Activated T-helper 9 cell treated with anti-CD3 and anti-CD28 coated beads, Interleukin-2, amount 50 U/mL, for 16 hours (primary cell): ENCODE results near the gene PCDHA7.
"Not testable (repeated sequence)": the region's sequence is repeated elsewhere in the genome, so short reads cannot be mapped to it uniquely, and the experiment has no call there.

Experiments
- DNase-seq: peaks from one replicate; pipeline ENCODE4 v3.0.0-alpha.2; 2020; ENCODE audit warnings: low read depth

Gene PCDHA7

DNA sequence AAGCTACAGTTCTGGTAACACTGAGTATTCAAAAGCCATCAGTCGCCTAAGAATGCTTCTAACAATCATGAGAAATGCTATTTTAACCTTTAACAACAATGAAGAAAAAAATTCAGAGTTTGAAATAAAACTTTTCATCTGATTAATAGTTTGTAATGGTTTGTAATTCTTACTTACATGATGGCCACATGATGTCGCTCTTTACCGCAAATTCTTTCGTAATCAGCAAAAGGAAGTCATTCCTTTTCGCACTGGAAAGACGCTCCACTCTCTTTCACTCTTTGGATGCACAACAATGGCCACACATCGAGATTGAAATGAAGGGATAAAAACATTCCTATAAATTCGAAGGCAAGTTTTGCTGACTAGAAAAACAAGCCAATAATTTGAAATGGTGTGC, at the start of gene PCDHA7:
Gene PCDHA7, plus strand, starts transcription at position 277 of the 400 bp plus-strand sequence. Its CDS starts 115 bp downstream, at position 392.
- no peak for DNase-seq

- no peak for DNase-seq
Measured at GRCh38 chr5:140785905-140786686, 48.0 kb upstream of the PCDHA7 start, which contains the start of gene PCDHA1. PCDHA1 (plus strand) TSS chr5:140786140.

DNA sequence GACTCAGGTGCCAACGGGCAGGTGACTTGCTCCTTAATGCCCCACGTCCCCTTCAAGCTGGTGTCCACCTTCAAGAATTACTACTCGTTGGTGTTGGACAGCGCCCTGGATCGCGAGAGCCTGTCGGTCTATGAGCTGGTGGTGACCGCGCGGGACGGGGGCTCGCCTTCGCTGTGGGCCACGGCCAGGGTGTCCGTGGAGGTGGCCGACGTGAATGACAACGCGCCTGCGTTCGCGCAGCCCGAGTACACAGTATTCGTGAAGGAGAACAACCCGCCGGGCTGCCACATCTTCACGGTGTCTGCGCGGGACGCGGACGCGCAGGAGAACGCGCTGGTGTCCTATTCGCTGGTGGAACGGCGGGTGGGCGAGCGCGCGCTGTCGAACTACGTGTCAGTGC, 46.6 kb upstream of the PCDHA7 start:
- DNase-seq: not testable (repeated sequence)

DNA sequence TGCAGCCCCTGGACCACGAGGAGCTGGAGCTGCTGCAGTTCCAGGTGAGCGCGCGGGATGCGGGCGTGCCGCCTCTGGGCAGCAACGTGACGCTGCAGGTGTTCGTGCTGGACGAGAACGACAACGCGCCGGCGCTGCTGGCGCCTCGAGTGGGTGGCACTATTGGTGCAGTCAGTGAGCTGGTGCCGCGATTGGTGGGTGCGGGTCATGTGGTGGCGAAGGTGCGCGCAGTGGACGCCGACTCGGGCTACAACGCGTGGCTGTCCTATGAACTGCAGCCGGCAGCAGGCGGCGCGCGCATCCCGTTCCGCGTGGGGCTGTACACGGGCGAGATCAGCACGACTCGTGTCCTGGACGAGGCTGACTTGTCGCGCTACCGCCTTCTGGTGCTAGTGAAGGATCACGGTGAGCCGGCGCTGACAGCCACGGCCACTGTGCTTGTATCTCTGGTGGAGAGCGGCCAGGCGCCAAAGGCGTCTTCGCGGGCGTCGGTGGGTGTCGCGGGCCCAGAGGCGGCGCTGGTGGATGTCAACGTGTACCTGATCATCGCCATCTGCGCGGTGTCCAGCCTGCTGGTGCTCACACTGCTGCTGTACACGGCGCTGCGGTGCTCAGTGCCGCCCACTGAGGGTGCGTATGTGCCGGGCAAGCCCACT, 46.1 kb upstream of the PCDHA7 start:
- not testable (repeated sequence) for DNase-seq

DNA sequence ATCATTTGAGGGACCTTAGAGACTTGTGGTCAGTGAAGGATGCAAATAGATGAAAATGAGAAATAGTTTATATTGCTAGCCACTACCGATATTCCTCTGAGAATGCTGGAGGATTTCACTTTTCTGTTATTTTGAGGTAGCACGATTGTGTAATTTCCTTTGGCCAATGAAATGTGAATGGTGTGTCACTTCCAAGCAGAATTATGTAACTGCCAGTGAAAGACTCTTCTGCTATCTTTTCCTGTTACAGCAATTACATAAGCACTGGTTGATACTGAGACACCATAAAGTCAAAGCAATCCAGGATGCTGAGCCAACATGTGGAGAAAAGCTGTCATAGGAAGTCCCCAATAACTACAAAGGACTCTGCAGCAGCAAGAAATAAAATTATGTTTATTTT, 43.0 kb upstream of the PCDHA7 start:
- no peak for DNase-seq

DNA sequence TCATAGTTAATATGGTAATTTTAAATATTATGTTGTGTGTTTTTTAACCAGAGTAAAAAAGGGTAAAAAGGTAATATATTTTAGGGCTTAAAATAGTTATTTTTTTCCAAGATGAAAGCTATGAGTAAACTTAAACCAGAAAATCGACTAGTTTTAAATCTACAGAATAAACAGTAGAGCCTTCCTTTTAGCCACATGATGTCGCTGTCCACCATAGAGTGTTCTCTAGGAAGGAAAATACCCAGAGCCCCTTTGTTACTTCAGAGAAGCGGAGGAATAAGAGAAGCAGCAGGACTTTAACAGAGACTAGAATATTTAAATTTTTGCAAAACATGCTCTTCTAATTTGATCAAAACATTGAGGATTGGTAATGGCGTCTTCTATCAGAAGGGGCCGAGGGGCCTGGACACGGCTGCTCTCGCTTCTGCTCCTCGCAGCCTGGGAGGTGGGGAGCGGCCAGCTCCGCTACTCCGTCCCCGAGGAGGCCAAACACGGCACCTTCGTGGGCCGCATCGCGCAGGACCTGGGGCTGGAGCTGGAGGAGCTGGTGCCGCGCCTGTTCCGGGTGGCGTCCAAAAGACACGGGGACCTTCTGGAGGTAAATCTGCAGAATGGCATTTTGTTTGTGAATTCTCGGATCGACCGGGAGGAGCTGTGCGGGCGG, 39.3 kb upstream of the PCDHA7 start, which contains the start of gene PCDHA2:
Gene PCDHA2, plus strand, starts transcription at position 258 of the 664 bp plus-strand sequence.
- no peak for DNase-seq

DNA sequence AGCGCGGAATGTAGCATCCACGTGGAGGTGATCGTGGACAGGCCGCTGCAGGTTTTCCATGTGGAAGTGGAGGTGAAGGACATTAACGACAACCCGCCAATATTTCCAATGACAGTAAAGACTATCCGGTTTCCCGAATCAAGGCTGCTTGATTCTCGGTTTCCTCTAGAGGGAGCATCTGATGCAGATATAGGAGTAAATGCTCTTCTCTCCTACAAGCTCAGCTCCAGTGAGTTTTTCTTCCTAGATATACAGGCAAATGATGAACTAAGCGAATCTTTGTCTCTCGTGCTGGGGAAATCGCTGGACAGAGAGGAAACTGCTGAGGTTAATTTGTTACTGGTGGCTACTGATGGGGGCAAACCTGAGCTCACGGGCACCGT, 38.8 kb upstream of the PCDHA7 start:
- no peak for DNase-seq

- DNase-seq: not testable (repeated sequence)
Measured at GRCh38 chr5:140796072-140796717, 37.9 kb upstream of the PCDHA7 start.

DNA sequence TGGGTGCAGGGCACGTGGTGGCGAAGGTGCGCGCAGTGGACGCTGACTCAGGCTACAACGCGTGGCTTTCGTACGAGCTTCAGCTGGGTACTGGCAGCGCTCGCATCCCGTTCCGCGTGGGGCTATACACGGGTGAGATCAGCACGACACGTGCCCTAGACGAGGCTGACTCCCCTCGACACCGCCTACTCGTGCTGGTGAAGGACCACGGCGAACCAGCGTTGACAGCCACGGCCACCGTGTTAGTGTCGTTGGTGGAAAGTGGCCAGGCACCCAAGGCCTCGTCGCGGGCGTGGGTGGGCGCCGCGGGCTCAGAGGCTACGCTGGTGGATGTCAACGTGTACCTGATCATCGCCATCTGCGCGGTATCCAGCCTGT, 37.4 kb upstream of the PCDHA7 start:
- no peak for DNase-seq

GRCh38 chr5:140800816-140801493, 33.1 kb upstream of the PCDHA7 start, which contains the start of gene PCDHA3:
PCDHA3 (plus strand) TSS chr5:140801057.
- DNase-seq: no peak

DNA sequence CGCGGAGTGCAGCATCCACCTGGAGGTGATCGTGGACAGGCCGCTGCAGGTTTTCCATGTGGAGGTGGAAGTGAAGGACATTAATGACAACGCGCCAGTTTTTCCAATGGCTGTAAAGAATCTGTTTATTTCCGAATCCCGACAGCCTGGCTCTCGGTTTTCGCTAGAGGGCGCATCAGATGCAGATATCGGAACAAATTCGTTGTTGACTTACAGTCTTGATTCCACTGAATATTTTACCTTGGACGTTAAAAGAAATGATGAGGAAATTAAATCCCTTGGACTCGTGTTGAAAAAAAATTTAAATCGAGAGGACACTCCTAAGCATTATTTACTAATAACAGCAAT, 32.6 kb upstream of the PCDHA7 start:
- no peak for DNase-seq

- DNase-seq: not testable (repeated sequence)
Measured at GRCh38 chr5:140802381-140802780, 31.7 kb upstream of the PCDHA7 start.

DNA sequence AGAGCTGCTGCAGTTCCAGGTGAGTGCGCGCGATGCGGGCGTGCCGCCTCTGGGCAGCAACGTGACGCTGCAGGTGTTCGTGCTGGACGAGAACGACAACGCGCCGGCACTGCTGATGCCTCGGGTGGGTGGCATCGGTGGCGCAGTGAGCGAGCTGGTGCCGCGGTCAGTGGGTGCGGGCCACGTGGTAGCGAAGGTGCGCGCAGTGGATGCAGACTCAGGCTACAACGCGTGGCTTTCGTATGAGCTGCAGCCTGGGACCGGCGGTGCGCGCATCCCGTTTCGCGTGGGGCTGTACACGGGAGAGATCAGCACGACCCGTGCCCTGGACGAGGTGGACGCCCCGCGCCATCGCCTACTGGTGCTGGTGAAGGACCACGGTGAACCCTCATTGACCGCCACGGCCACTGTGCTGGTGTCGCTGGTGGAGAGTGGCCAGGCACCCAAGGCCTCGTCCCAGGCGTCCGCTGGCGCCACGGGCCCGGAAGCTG, 31.2 kb upstream of the PCDHA7 start:
- no peak for DNase-seq

DNA sequence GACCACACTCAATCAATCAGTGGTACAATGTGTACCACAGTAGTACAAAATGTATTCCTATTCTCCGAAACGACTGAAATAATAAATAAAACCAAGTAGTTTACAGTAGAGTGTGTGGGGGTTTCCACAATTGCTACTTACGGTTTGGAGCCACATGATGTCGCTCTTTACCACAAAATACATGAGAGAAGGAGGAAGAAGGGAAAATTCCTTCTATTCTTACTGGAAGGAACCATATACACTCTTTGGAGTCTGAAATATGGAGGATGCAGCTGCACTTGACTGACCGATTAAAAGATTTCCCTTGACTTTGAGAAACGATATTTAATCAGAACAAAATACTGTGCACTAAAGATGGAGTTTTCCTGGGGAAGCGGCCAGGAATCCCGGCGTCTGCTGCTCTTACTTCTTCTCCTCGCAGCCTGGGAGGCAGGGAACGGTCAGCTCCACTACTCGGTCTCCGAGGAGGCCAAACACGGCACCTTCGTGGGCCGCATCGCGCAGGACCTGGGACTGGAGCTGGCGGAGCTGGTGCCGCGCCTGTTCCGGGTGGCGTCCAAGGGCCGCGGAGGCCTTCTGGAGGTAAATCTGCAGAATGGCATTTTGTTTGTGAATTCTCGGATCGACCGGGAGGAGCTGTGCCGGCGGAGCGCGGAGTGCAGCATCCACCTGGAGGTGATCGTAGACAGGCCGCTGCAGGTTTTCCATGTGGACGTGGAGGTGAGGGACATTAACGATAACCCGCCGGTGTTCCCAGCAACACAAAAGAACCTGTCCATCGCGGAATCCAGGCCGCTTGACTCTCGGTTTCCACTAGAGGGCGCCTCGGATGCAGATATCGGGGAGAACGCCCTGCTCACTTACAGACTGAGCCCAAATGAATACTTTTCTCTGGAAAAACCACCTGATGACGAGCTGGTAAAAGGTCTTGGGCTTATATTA, 27.0 kb upstream of the PCDHA7 start, which contains the start of gene PCDHA4:
Gene PCDHA4, plus strand, starts transcription at position 235 of the 942 bp plus-strand sequence.
- no peak for DNase-seq

- not testable (repeated sequence) for DNase-seq
Measured at GRCh38 chr5:140808241-140808888, 25.7 kb upstream of the PCDHA7 start.

DNA sequence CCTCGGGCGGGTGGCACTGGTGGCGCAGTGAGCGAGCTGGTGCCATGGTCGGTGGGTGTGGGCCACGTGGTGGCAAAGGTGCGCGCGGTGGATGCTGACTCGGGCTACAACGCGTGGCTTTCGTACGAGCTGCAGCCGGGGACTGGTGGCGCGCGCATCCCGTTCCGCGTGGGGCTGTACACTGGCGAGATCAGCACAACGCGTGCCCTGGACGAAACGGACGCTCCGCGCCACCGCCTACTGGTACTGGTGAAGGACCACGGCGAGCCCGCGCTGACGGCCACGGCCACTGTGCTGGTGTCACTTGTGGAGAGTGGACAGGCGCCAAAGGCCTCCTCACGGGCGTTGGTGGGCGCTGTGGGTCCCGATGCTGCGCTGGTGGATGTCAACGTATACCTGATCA, 25.2 kb upstream of the PCDHA7 start:
- DNase-seq: no peak

DNA sequence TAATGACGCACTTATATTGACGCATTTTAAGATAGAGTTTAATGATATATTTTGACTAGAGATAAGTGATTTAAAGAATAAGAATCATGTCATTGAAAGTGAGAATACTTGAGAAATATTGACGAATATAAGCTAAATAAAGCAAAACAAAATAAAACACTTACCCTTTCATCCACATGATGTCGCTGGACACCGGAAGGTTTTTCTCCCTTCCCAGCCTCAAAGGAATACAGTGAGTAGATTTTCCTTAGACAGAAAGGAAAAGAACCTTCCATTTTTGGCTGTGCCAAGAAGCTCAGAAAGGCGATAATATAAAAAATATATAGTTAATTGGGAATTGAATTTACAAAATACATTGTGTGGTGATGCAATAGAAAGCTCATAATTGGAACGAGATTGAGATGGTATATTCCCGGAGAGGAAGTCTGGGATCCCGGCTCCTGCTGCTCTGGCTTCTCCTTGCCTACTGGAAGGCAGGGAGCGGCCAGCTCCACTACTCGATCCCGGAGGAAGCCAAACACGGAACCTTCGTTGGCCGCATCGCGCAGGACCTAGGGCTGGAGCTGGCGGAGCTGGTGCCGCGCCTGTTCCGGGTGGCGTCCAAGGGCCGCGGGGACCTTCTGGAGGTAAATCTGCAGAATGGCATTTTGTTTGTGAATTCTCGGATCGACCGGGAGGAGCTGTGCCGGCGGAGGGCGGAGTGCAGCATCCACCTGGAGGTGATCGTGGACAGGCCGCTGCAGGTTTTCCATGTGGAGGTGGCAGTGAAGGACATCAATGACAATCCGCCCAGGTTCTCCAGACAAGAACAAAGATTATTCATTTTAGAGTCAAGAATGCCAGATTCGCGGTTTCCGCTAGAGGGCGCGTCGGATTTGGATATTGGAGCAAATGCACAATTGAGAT, 12.4 kb upstream of the PCDHA7 start, which contains the start of gene PCDHA5:
Gene PCDHA5, plus strand, starts transcription at position 239 of the 906 bp plus-strand sequence.
- DNase-seq: no peak

- DNase-seq: no peak
Measured at GRCh38 chr5:140822281-140822629, 11.8 kb upstream of the PCDHA7 start.

DNA sequence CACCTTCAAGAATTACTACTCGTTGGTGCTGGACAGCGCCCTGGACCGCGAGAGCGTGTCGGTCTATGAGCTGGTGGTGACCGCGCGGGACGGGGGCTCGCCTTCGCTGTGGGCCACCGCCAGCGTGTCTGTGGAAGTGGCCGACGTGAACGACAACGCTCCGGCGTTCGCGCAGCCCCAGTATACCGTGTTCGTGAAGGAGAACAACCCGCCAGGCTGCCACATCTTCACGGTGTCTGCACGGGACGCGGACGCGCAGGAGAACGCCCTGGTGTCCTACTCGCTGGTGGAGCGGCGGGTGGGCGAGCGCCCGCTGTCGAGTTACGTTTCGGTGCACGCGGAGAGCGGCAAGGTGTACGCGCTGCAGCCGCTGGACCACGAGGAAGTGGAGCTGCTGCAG, 11.1 kb upstream of the PCDHA7 start:
- not testable (repeated sequence) for DNase-seq
